ENCODE measurements around the gene SMURF1. TPM values are rescaled to one million over a fixed set of nuclear protein-coding genes. Genes with fewer than 3 reads are reported as not detected.

Gene SMURF1
- total RNA-seq, 1 donor from 2014 or later, result 31.9 TPM

- peaks cover 36% of the 10 kb centered on the region for H3K36me3 Mint-ChIP-seq (ENCODE audit: insufficient read depth)
- H3K4me3 Mint-ChIP-seq (ENCODE audit: low read depth), result no peak overlapping the region
- no peak for TF ChIP-seq CTCF (IDR thresholded peaks at IDR 0.05; ENCODE audit: unreplicated experiment)
- no peak for DNase-seq (ENCODE audit: low spot score, unreplicated experiment)
- H3K4me1 Mint-ChIP-seq (ENCODE audit: low read depth), result peaks cover 15% of the 10 kb centered on the region
- no peaks in the 10 kb centered on the region for H3K27me3 Mint-ChIP-seq
- peak overlapping the region; percentile 63 for H3K27ac Mint-ChIP-seq
- H3K9me3 Mint-ChIP-seq (ENCODE audit: low read depth), result no peaks in the 10 kb centered on the region
Observed at GRCh38 chr7:99024066-99024465, 119.8 kb downstream of the SMURF1 start.

- Mint-ChIP-seq H3K9me3 (ENCODE audit: low read depth) (no peaks in the 10 kb centered on the region), H3K27ac (peak overlapping the region; percentile 31), H3K4me3 (ENCODE audit: low read depth) (no peak overlapping the region), H3K4me1 (ENCODE audit: low read depth) (peaks cover 15% of the 10 kb centered on the region), H3K36me3 (ENCODE audit: insufficient read depth) (peaks cover 23% of the 10 kb centered on the region), H3K27me3 (no peaks in the 10 kb centered on the region)
- no peak for TF ChIP-seq CTCF (IDR thresholded peaks at IDR 0.05; ENCODE audit: unreplicated experiment)
- DNase-seq (ENCODE audit: low spot score, unreplicated experiment), result no peak
Observed at GRCh38 chr7:99021941-99022560, 121.9 kb downstream of the SMURF1 start.

GRCh38 chr7:99020413-99020715 is 123.5 kb downstream of the SMURF1 start:
- H3K36me3 Mint-ChIP-seq (ENCODE audit: insufficient read depth), result peaks cover 32% of the 10 kb centered on the region
- peaks cover 5% of the 10 kb centered on the region for H3K9me3 Mint-ChIP-seq (ENCODE audit: low read depth)
- peaks cover 15% of the 10 kb centered on the region for H3K4me1 Mint-ChIP-seq (ENCODE audit: low read depth)
- H3K4me3 Mint-ChIP-seq (ENCODE audit: low read depth), result no peak overlapping the region
- H3K27ac Mint-ChIP-seq, result peak overlapping the region; percentile 22
- DNase-seq (ENCODE audit: low spot score, unreplicated experiment), result no peak
- TF ChIP-seq CTCF (IDR thresholded peaks at IDR 0.05; ENCODE audit: unreplicated experiment), result no peak
- H3K27me3 Mint-ChIP-seq, result no peaks in the 10 kb centered on the region

- Mint-ChIP-seq H3K9me3 (ENCODE audit: low read depth) (peaks cover 5% of the 10 kb centered on the region), H3K27ac (peak overlapping the region; percentile 91), H3K4me3 (ENCODE audit: low read depth) (no peak overlapping the region), H3K36me3 (ENCODE audit: insufficient read depth) (peaks cover 37% of the 10 kb centered on the region), H3K27me3 (no peaks in the 10 kb centered on the region), H3K4me1 (ENCODE audit: low read depth) (peaks cover 15% of the 10 kb centered on the region)
- DNase-seq (ENCODE audit: low spot score, unreplicated experiment), result no peak
- no peak for TF ChIP-seq CTCF (IDR thresholded peaks at IDR 0.05; ENCODE audit: unreplicated experiment)
Observed at GRCh38 chr7:99019523-99020412, 124.1 kb downstream of the SMURF1 start.

GRCh38 chr7:99016196-99016595 is 127.7 kb downstream of the SMURF1 start:
- Mint-ChIP-seq H3K9me3 (ENCODE audit: low read depth) (peaks cover 5% of the 10 kb centered on the region), H3K27ac (no peak overlapping the region), H3K4me1 (ENCODE audit: low read depth) (peaks cover 8% of the 10 kb centered on the region), H3K27me3 (no peaks in the 10 kb centered on the region), H3K36me3 (ENCODE audit: insufficient read depth) (peaks cover 42% of the 10 kb centered on the region), H3K4me3 (ENCODE audit: low read depth) (no peak overlapping the region)
- DNase-seq (ENCODE audit: low spot score, unreplicated experiment), result no peak
- TF ChIP-seq CTCF (IDR thresholded peaks at IDR 0.05; ENCODE audit: unreplicated experiment), result no peak

Data from progenitor cell of endocrine pancreas (in vitro differentiated cells).